ENCODE results near the gene CBX8. TPM values are rescaled to one million over a fixed set of nuclear protein-coding genes. Genes with fewer than 3 reads are reported as not detected.

Gene CBX8
- total RNA-seq, 4 donors from 2014 or later, result 1.7 to 7.5 (median 2.6) TPM

DNA sequence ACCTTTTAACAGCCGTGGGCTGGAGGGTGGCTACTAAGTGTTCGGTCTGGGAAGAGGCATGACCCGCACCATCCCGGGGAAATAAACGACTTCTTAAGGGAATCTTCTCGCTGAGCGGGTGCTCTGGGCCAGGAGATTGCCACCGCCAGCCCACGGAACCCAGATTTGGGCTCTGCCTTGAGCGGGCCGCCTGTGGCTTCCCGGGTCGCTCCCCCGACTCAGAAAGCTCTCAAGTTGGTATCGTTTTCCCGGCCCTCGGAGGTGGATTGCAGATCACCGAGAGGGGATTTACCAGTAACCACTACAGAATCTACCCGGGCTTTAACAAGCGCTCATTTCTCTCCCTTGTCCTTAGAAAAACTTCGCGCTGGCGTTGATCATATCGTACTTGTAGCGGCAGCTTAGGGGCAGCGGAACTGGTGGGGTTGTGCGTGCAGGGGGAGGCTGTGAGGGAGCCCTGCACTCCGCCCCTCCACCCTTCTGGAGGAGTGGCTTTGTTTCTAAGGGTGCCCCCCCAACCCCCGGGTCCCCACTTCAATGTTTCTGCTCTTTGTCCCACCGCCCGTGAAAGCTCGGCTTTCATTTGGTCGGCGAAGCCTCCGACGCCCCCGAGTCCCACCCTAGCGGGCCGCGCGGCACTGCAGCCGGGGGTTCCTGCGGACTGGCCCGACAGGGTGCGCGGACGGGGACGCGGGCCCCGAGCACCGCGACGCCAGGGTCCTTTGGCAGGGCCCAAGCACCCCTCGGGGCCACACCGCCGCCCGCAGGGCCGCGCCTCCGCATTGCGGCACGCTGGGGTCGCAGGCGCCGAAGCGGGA, 46.0 kb upstream of the CBX8 start:
- DNase-seq (ENCODE audit: extremely low spot score), result no peak

DNA sequence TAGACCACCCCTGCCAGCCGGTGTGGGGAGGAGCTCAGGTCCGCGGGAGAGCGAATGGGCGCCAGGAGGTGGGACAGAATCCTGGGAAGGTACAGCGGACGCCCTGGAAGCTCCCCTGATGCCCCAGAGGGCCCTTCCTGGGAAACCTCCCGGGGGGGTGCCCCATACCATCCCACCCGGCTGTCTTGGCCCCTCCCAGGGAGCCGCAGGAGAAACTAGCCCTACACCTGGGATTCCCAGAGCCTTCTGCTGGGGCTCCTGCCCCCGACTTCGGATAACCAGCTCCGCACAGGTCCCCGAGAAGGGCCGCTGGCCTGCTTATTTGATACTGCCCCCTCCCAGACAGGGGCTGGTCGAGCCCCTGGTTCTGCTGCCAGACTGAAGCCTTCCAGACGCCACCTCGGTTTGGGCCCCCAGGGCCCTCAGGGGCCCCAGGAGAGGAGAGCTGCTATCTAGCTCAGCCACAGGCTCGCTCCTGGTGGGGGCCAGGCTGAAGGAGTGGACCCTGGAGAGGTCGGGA, 45.3 kb upstream of the CBX8 start:
- TF ChIP-seq POLR2A (IDR thresholded peaks at IDR 0.05; ENCODE audit: low read depth) (no peak), EP300 (IDR thresholded peaks at IDR 0.05) (no peak), POLR2AphosphoS5 (IDR thresholded peaks at IDR 0.05) (no peak)
- TF ChIP-seq, protein P1, sequence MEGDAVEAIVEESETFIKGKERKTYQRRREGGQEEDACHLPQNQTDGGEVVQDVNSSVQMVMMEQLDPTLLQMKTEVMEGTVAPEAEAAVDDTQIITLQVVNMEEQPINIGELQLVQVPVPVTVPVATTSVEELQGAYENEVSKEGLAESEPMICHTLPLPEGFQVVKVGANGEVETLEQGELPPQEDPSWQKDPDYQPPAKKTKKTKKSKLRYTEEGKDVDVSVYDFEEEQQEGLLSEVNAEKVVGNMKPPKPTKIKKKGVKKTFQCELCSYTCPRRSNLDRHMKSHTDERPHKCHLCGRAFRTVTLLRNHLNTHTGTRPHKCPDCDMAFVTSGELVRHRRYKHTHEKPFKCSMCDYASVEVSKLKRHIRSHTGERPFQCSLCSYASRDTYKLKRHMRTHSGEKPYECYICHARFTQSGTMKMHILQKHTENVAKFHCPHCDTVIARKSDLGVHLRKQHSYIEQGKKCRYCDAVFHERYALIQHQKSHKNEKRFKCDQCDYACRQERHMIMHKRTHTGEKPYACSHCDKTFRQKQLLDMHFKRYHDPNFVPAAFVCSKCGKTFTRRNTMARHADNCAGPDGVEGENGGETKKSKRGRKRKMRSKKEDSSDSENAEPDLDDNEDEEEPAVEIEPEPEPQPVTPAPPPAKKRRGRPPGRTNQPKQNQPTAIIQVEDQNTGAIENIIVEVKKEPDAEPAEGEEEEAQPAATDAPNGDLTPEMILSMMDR (IDR thresholded peaks at IDR 0.05), result no peak
- WGBS, result 5% methylated on average over 11 of the region's 20 CpGs
- Histone ChIP-seq H3K4me3 (peak overlapping the region in 3 of 4 donors; percentile 55 to 73 (median 59)), H3K27me3 (peaks cover 23 to 51% (median 41%) of the 10 kb centered on the region in 4 donors), H3K36me3 (no peaks in the 10 kb centered on the region), H3K4me1 (peaks cover 59 to 72% (median 71%) of the 10 kb centered on the region in 4 donors), H3K27ac (replicated peaks in 1 of 4) (no peak overlapping the region), H3K9me3 (peaks cover 0 to 6% (median 0%) of the 10 kb centered on the region in 4 donors)
- intact Hi-C loops (cut with DNase I), result no loop called here
- no peak for DNase-seq (ENCODE audit: extremely low spot score)

More for the DNA sequence above, 46.0 kb upstream of the CBX8 start:
- WGBS, result 4% methylated on average over 29 of the region's 66 CpGs
- Histone ChIP-seq H3K4me3 (peak overlapping the region; percentile 55 to 73 (median 60)), H3K27me3 (peaks cover 23 to 51% (median 41%) of the 10 kb centered on the region in 4 donors), H3K36me3 (no peaks in the 10 kb centered on the region), H3K4me1 (peaks cover 53 to 65% (median 65%) of the 10 kb centered on the region in 4 donors), H3K9me3 (peaks cover 0 to 6% (median 0%) of the 10 kb centered on the region in 4 donors), H3K27ac (replicated peaks in 1 of 4) (peak overlapping the region in 1 of 4 donors; percentile 62)
- no peak for TF ChIP-seq EP300 (IDR thresholded peaks at IDR 0.05)
- TF ChIP-seq POLR2A (IDR thresholded peaks at IDR 0.05; ENCODE audit: low read depth), result no peak
- TF ChIP-seq, protein P1 (IDR thresholded peaks at IDR 0.05), result no peak
- TF ChIP-seq POLR2AphosphoS5 (IDR thresholded peaks at IDR 0.05), result no peak
- intact Hi-C loops (cut with DNase I), result no loop called here

DNA sequence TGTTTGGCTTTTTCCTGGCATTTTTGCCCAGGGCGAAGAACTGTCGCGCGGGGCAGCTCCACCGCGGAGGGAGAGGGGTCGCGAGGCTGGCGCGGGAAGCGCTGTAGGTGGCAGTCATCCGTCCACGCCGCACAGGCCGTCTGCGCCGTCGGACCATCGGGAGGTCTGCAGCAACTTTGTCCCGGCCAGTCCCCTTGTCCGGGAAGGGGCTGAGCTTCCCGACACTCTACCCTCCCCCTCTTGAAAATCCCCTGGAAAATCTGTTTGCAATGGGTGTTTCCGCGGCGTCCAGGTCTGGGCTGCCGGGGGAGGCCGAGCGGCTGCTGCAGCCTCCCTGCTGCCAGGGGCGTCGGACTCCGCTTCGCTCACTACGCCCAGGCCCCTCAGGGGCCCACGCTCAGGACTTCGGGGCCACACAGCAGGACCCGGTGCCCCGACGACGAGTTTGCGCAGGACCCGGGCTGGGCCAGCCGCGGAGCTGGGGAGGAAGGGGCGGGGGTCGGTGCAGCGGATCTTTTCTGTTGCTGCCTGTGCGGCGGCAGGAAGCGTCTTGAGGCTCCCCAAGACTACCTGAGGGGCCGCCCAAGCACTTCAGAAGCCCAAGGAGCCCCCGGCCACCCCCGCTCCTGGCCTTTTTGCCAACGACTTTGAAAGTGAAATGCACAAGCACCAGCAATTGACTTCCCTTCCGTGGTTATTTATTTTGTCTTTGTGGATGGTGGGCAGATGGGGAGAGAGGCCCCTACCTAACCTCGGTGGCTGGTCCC, 44.7 kb upstream of the CBX8 start:
- Histone ChIP-seq H3K27ac (replicated peaks in 1 of 4) (no peak overlapping the region), H3K4me1 (peaks cover 66 to 78% (median 78%) of the 10 kb centered on the region in 4 donors), H3K27me3 (peaks cover 23 to 51% (median 41%) of the 10 kb centered on the region in 4 donors), H3K36me3 (no peaks in the 10 kb centered on the region), H3K9me3 (peaks cover 0 to 6% (median 0%) of the 10 kb centered on the region in 4 donors), H3K4me3 (no peak overlapping the region)
- no peak for DNase-seq (ENCODE audit: extremely low spot score)
- 4% methylated on average over 24 of the region's 55 CpGs for WGBS
- intact Hi-C loops (cut with DNase I), result loop anchor here (2.0 kb wide), 1 partner anchor 47 kb away; no protein-coding TSS in a partner anchor
- TF ChIP-seq POLR2AphosphoS5 (IDR thresholded peaks at IDR 0.05) (no peak), EP300 (IDR thresholded peaks at IDR 0.05) (no peak), POLR2A (IDR thresholded peaks at IDR 0.05; ENCODE audit: low read depth) (no peak)
- TF ChIP-seq, protein P1 (IDR thresholded peaks at IDR 0.05), result no peak

DNA sequence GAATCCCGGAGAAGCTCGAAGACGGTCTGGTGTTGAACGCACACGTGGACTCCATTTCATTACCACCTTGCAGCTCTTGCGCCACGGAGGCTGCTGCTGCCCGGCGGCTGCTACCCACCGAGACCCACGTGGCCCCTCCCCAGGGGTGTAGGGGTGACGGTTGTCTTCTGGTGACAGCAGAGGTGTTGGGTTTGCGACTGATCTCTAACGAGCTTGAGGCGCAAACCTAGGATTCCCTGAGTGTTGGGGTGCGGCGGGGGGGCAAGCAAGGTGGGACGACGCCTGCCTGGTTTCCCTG, 44.1 kb upstream of the CBX8 start:
- TF ChIP-seq EP300 (IDR thresholded peaks at IDR 0.05) (no peak), POLR2AphosphoS5 (IDR thresholded peaks at IDR 0.05) (no peak), POLR2A (IDR thresholded peaks at IDR 0.05; ENCODE audit: low read depth) (no peak)
- TF ChIP-seq, protein P1 (IDR thresholded peaks at IDR 0.05), result no peak
- DNase-seq (ENCODE audit: extremely low spot score), result no peak
- H3K4me1 ChIP-seq, result peaks cover 72 to 85% (median 84%) of the 10 kb centered on the region in 4 donors
- no peaks in the 10 kb centered on the region for H3K36me3 ChIP-seq
- intact Hi-C loops (cut with DNase I), result loop anchor here (2.0 kb wide), 1 partner anchor 46 kb away; no protein-coding TSS in a partner anchor
- peak overlapping the region; percentile 12 to 90 (median 68) for H3K4me3 ChIP-seq
- H3K9me3 ChIP-seq, result peaks cover 0 to 6% (median 0%) of the 10 kb centered on the region in 4 donors
- no peak overlapping the region for H3K27ac ChIP-seq (replicated peaks in 1 of 4)
- H3K27me3 ChIP-seq, result peaks cover 23 to 51% (median 41%) of the 10 kb centered on the region in 4 donors
- 10% methylated on average over 8 of the region's 19 CpGs for WGBS
